SKM-1 (cell line): Measurements from ENCODE around the gene NR2F1-AS1.

ENCODE experiments used
- DNase-seq: peaks from one replicate; lab custom pipeline; 2025; ENCODE audit not compliant: unreplicated experiment; lab: John Stamatoyannopoulos, UW

Gene NR2F1-AS1

DNA sequence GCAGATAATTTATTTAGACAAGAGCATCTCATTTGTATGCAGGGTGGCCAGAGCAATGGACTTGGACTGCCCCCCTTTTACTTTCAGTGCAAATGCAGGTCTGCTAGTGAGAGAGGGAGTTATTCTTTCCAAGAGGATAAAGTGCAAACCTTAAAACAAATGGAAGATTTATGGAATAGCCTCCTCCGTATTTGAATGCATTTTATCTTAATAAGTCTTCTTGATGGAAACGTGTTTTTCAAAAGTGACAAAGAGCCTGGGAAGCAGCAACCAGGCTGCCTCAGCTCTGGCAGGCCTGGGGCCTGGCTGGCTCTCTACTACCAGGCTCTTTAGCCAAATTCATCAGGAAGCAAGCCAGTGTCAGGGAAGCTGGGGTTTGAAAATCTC, 8.8 kb upstream of the NR2F1-AS1 start:
- DNase-seq, result no peak

DNA sequence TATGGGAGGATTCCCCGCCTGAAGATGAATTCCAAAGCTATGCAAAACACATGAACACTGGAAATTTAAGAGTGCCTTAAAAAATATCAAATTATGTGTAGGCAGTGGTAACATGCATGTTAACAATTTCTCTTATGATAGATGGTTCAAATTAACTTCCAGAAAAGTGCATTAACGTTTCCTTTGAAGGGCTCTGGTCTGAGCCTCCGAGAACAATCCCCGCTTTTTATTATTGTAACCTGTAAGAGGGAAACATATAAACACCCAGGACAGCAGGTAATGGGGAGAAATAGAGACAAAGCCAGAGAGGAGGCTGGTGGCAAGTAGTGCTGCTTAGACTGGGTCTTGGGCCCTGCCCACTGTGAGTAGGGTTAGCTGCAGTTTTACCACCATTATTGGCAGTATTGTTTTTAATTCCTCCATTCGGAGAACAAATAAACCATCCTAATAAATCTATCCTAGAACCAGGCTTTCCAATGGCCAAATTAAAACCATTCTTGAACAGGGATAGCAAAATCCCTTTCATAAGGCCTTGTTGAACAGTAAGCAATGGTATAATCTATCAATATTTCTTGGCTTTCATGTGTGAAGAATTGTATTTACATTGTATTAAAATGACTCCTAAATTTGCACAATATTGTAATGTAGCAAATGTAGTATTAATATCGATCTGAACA, 8.3 kb upstream of the NR2F1-AS1 start:
- no peak for DNase-seq

DNA sequence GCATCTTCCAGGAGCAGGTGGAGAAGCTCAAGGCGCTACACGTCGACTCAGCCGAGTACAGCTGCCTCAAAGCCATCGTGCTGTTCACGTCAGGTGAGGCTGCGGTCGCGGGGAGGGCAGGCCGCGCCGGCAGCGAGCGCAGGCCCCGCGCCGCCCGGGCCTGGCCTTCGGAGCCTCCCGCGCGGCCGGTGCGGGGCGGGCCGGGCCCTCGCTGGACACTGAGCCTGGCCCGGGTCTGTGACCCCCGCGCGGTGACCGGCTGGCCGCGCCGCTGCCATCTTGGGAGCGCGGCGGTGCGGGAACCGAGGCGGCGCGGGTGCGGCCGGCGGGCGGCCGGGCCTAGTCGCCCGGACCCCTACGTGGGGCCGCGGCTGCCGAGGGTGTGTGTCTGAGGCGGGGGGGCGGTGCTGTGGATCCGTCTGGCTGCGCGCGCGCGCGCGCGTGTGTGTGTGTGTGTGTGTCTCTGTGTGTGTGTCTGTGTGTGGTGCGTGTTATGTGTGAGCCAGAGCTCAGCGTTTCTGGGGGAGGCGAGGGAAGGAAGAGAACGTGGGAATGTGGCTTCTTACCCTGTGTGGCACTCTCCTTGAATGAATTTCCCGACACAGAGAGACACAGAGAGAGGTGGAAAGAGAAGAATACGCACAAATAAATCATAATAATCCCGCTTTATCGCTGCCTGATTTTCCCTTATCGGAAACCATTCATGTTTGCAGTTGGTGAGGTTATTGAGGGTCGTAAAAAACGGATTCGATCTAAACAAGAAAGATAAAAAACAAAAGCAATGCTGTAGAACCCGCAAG, 7.5 kb upstream of the NR2F1-AS1 start:
- DNase-seq, result no peak

DNA sequence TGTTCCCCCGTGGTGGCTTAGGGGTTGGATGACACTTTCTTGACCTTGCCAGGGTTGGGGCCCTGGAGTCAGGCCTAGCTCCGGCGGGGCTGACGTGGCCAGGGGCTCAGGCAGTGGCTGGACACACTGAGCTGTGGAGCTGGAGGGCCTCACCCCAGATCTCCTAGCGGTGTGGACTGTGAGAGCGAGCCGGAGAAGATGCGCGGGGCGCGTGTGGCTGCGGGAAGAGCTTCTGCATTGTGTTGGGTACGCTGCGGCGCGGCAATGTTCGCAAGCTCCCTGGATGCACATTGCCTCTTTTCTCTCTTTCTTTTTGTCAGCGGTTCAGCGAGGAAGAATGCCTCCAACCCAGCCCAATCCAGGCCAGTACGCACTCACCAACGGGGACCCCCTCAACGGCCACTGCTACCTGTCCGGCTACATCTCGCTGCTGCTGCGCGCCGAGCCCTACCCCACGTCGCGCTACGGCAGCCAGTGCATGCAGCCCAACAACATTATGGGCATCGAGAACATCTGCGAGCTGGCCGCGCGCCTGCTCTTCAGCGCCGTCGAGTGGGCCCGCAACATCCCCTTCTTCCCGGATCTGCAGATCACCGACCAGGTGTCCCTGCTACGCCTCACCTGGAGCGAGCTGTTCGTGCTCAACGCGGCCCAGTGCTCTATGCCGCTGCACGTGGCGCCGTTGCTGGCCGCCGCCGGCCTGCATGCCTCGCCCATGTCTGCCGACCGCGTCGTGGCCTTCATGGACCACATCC, 6.8 kb upstream of the NR2F1-AS1 start:
- no peak for DNase-seq

DNA sequence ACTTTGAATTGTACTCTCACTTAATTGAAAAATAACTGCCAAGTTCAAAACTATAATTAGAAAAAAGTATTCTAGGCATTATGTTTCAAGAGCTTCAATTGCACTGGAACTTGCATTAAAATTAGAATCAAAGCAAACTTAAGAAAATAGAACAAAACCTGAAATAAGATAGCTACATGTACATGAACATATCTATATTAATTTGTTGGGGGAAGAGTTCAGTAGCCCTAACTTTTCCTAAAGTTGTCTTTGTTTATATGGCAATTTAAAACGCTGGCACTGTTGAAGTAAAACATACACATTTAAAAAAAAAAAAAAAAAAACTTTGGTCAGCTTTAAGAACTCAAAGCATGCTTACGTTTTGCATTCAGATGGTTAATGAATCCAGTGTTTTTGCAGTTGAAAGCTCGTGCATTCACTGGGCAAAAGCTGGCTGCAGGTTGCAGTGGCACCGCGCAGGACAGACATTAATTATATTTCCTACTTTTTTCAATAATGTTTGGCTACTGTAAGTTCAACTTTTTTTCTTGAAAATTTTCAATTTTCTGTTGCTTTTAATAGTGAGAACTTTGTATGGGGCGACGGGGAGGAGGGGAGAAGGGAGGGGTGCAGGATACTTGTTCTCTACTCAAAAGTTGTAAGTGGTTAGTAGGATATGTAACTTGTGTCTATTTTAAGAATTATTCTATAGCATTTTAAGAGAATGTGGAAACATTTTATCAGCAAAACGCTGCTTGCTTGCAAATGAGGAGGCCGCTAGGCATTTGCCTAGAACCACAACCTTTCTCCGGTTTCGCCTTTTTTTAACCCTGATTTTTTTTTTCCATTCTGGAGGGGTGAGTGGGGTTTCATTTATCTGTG, 5.9 kb upstream of the NR2F1-AS1 start:
- no peak for DNase-seq

DNA sequence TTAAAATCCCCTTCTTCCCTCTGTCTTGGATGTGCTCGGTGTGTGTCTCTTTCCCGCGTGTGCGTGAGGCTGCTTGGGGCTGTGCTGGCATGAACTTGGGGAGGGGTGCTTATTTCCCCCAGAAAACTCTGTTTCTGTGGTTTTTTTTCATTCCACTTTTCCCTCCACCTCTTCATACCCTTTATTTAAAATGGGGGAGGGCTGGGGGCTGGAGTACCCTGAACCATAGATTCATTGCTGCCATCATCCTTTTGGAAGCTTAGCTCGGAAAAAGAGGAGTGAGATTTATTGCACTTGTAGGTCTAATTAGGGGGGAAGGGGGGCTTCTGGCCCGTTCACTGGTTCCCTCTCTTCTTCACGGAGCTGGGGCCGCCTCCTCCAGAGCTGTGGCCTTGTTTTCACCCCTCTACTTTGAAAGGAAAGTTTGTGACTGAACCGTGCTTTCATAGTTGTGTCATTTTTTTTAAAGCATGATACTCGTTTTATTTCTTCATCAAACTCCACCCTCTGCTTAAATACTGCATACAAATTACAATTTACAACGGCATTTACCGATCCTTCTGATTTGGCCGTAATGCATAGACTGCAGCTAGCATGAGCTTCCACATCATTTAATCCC, 4.9 kb upstream of the NR2F1-AS1 start:
- DNase-seq, result no peak

DNA sequence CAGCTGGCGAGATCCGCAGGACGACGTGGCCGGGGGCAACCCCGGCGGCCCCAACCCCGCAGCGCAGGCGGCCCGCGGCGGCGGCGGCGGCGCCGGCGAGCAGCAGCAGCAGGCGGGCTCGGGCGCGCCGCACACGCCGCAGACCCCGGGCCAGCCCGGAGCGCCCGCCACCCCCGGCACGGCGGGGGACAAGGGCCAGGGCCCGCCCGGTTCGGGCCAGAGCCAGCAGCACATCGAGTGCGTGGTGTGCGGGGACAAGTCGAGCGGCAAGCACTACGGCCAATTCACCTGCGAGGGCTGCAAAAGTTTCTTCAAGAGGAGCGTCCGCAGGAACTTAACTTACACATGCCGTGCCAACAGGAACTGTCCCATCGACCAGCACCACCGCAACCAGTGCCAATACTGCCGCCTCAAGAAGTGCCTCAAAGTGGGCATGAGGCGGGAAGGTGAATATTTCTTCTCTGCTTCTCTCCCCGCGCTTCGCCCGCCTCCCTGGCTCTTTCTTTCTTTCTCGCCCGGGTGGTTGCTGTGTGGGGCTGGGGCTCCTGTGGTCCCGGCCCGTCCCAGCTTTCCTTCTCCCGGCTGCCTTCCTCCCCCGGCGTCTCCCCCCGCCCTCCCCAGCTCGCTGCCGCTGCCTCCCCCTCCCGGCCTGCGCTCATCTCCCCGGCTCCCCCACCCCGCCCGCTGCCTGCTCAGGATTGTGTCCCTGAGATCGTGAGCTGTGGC, 4.2 kb upstream of the NR2F1-AS1 start:
- no peak for DNase-seq

DNA sequence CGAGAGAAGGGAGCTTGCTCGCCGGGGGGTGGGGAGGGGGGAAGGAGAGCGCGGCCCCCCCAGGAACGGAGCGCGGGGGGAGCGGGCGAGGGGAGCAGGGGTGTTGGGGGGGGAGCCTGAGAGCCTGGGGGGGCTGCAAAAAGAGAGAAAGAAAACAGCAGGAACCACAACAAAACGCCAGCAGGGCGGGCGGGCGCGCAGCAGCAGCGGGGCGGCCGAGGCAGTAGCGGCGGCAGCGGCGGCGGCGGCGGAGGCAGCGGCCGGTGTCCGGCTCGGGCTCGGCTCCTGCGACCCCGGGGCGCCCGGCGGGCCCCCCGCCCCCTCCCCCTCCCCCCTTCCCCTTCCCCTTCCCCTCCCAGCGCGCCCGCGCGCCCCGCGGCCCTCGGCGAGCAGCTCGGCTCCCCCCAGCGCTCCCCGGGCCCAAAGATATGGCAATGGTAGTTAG, 3.6 kb upstream of the NR2F1-AS1 start:
- DNase-seq, result no peak

DNA sequence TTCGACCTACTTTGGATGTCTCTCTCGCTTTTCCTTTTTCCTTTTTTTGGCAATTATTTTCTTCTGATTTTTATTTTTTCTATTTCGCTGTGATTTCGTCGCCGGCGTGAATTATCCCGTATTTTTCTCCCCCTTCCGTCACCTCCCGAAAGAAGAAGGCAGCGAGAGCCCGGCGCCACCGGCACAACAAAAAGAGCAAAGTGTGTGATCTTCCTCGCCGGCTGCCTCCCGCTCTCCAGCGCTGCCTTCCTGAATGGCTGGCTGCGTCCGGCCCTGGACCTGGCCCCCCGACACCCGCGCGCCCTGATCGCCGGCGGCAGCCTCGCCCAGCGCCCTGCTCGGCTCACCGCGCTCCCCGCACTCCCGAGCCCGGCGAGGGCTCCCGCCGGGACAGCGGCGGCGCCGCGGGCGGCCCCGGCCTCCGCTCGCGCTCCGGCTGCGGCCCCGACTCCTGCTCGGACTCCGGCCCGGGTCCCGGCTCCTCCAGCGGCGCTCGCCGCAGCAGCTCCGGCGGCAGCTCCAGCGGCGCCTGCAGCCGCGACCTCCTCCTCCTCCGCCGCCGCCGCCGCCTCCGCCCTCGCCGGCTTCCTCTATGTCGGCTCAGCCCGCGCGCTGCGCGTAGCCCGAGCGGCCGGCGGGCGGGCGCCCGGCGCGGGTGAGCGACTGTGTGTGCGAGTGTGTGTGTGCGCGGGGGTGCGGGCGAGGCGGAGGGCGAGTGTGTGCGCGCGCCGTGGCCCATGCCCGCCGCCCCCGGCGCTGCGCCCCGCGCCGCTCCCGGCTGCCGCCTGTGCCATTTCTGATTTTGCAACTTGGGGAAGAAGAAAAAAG, 3.0 kb upstream of the NR2F1-AS1 start:
- DNase-seq, result no peak

DNA sequence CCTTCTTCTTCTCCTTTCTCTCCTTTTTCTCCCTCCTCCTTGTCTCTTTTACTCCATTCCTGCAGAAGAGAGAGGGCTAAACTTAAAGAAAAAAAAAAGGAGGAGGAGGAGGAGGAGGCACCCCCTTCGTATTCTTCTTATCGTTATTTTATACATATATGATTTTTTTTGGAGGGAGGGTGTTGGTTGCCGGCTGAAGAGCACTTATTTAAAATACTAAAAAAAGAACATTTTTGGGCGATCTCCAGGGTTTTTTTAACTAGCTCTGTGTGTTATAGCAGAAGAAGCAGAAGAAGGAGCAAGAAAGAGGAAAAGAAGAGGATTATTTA, 2.4 kb upstream of the NR2F1-AS1 start:
- DNase-seq, result no peak

DNA sequence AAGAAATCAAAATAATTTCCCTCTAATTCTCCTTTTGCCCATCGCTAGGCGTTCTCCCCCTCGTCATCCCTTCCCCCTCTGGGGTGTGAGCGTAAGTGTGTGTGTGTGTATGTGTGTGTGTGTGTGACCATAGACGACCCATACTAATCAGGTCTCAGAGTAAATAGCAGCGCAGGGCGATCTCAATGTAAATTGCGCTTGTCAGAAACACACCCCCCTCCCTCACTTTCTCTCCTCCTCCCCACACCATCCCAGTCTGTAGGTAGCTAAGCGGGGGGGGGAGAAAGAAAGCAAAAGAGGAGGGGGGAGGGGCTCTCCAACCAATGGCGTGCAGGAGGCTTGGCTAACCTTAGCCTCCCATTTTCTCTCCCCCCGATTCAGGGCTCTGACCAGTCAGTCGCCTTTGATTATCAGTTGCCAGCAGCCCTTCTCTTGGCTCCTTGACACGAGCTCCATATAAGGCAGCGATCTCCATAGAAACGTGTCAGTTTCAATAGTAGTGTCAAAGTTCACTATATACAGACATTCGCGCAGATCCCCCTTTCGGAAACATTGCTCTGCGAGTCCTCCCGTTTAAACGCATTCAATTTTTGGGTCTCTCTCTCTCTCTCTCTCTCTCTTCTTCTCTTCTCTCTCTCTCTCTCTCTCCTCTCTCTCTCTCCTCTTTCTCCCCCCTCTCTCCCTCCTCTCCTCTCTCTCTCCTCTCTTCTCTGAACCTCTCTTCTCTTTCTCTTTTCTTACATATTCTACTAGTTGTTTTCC, 1.8 kb upstream of the NR2F1-AS1 start, which contains the start of gene NR2F1:
Gene NR2F1, plus strand, starts transcription at position 546 of the 762 bp plus-strand sequence. CDS start 1,802 bp downstream, outside the sequence.
- no peak for DNase-seq

DNA sequence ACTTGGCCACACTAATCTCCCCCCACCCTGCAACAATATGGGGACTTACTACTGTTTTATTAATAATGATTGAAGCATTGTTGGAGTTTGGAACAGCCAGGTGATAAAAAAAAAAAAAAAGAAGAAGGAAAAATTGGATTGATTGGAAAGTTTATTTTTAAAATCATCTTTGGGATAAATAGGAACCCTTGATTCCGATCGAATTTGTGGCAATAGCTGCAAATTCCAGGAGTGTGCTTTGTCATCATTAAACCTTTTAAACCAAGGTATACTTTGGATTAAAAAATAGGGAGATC, 1.1 kb upstream of the NR2F1-AS1 start:
- no peak for DNase-seq

DNA sequence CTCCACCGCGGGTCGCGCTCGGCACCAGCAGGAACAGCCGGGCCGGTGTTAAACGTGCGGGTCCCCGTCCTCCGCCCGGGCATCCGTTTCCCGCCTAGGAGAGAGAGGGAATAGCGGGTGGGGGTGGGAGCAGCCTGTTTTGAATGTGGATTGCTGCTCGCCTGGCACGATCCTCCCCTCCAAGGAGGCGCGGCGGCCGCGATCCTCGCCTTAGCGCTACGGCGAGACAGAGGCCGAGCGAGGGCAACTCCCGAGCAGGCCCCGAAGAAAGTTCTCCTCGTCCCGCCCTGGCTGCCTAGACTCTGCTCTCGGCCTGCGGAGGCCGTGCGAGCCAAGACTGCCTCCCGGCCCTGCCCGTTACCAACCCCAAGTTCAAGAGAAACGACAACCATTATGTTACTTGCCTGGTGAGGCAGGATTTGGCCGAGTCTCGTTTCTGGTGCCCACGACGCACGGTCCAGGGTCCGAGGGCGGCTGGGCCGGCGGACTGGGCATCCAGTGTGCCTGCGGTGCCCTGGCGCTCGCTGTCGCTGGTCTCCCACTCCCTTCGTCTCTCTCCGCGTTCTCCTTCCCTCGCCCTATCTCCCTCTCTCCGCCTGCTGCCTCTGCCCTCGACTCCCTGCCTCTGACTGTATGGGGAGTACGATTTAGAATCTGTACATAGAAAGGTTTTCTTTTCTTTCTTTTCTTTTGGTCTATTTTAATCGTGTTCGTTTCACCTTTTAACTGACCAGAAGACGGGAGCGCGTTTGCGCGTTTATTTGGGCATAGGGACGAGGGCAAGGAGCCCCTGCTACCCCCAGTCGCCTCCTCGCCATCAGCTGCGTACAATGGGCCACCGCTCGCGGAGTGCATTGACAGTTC, 724 bp downstream of the NR2F1-AS1 start:
- DNase-seq, result no peak

DNA sequence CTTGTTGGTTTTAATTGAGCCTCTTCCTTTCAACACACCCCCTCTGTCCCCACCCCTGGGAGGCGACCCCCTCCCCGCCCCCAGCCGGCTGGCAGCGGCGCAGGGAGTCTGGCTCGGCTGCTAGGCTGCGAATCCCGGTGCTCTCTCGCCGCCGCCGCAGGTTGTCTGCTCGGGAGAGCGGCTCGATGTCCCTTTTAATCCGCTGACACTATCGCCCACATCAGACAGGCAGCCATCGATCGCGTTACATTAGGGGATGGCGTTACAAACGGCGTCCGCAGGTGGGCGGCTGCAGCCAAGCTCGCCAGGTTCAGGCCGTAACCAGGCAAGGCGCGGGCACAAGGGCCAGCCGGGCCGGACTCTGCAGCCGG, 1.3 kb downstream of the NR2F1-AS1 start:
- no peak for DNase-seq

DNA sequence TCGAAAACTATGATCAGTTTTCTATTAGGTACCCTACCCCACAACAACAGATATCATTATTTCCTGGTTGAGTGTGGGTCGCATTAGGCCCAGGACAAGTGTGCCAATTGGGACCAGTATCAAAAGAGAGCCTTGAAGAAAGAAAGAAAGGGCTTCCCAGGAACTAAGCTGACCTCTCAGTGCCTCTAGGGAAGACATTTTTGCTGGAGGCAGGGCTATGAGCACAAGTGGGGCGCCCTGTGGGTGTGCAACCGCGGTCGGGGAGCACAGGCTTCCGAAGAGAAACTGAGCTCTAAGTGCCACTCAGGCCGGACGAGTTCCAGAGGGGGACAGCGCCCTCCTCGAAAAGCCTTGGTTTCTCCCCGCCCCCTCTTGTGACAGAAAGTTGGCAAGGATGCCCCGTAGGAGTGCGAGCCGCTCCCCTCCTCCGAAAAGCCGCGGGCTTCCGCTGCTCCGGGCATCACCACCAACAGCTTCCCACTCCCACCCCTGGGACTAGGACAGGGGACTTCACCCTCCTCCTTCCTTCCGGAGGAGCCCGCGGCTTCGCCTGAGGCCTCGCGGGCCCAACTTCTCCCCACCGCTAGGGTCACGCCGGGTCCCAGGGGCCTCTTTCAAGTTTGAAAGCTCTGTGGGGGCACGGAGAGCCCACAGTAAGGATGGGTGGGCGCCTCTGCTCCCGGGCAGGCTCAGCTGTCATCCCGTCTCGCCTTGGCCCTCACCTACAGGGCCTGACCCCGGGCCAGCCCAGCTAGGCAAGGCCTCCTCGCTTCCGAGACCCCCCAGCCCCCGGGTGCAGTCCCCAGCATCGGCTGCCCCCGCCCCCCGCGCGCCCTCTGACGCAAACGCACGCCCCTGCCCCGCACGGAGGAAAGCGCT, 2.0 kb downstream of the NR2F1-AS1 start:
- no peak for DNase-seq
